ENCODE results near the gene GPR157. TPM values are rescaled to one million over a fixed set of nuclear protein-coding genes. Genes with fewer than 3 reads are reported as not detected.

The GPR157 gene
- total and polyA plus RNA-seq, 10 of the 15 experiments (the other 5 are each of a cell fraction or from before 2014, with no cell fraction given) = 0.66 to 15.9 (median 3.1) TPM

- no TSS peak for BruUV-seq (replicated peaks)
- peaks cover 19% of the 10 kb centered on the region for H3K4me1 ChIP-seq (ENCODE audit: control insufficient read depth, insufficient read depth, low read length)
- no peak overlapping the region for H3K4me3 ChIP-seq
- no peaks in the 10 kb centered on the region for H3K79me2 ChIP-seq (ENCODE audit: control insufficient read depth, insufficient read depth, low read length)
- no peaks in the 10 kb centered on the region for H3K27me3 ChIP-seq (replicated peaks in 1 of 2; ENCODE audit: control insufficient read depth in 2 of 2, insufficient read depth in 2 of 2, low read length in 1 of 2)
- H3K4me2 ChIP-seq (ENCODE audit: control insufficient read depth, insufficient read depth) = 0 out of 2 replicates have a peak overlapping the region, but pooled peaks have one; percentile 38
- RAD21 ChIA-PET (ENCODE audit: unreplicated experiment) = interaction anchor here (0.9 to 3.1 kb wide), 17 partner anchors 9 to 380 kb away, joined by 3 to 59 read pairs (median 6); partner anchors contain the start of gene GPR157
- no peak overlapping the region for H3K9ac ChIP-seq (ENCODE audit: control insufficient read depth, insufficient read depth, low read length)
- H3K27ac ChIP-seq (ENCODE audit: control insufficient read depth, insufficient read depth) = no peak overlapping the region
- H4K20me1 ChIP-seq (ENCODE audit: control insufficient read depth, insufficient read depth) = no peaks in the 10 kb centered on the region
- no peak overlapping the region for H2AFZ ChIP-seq (ENCODE audit: control insufficient read depth, low read depth, low read length)
- SMC1A ChIA-PET (ENCODE audit: uncharacterized antibody, unreplicated experiment) = interaction anchor here (1.0 to 3.9 kb wide), 18 partner anchors 10 to 171 kb away, joined by 3 to 43 read pairs (median 4); partner anchors contain the start of gene H6PD
- no peaks in the 10 kb centered on the region for H3K9me3 ChIP-seq (replicated peaks; ENCODE audit: control insufficient read depth, insufficient read depth, low read length)
- TF ChIP-seq ZBED1 (IDR thresholded peaks at IDR 0.05; ENCODE audit: borderline replicate concordance) (no peak), ZNF274 (IDR thresholded peaks at IDR 0.05; ENCODE audit: insufficient read depth, insufficient read length) (no peak), MXI1 (IDR thresholded peaks at IDR 0.05; ENCODE audit: low read depth, low read length) (no peak), ZNF622 (IDR thresholded peaks at IDR 0.05) (no peak), BRCA1 (IDR thresholded peaks at IDR 0.05; ENCODE audit: low read depth, low read length) (no peak), ZZZ3 (IDR thresholded peaks at IDR 0.05; ENCODE audit: control insufficient read depth, insufficient read length, low read depth) (no peak), NR2C2 (IDR thresholded peaks at IDR 0.05; ENCODE audit: borderline replicate concordance, control insufficient read depth, insufficient read length, low read depth) (no peak), NR2C1 (IDR thresholded peaks at IDR 0.05) (no peak), FOXM1 (IDR thresholded peaks at IDR 0.05; ENCODE audit: low read depth, low read length) (no peak), FOS (IDR thresholded peaks at IDR 0.05; ENCODE audit: borderline replicate concordance, extremely low read depth, insufficient read length) (no peak), NKRF (conservative IDR thresholded peaks at IDR 0.05) (no peak), RB1 (IDR thresholded peaks at IDR 0.05; ENCODE audit: borderline replicate concordance) (no peak), PAX5 (IDR thresholded peaks at IDR 0.05; ENCODE audit: borderline replicate concordance, low read depth, low read length) (no peak), BMI1 (IDR thresholded peaks at IDR 0.05; ENCODE audit: borderline replicate concordance) (no peak), USF1 (IDR thresholded peaks at IDR 0.05; ENCODE audit: borderline replicate concordance, extremely low read length, insufficient read depth, low read depth, low read length) (no peak), ELK1 (IDR thresholded peaks at IDR 0.05; ENCODE audit: low read depth, low read length) (no peak)
- TF ChIP-seq, protein P1, sequence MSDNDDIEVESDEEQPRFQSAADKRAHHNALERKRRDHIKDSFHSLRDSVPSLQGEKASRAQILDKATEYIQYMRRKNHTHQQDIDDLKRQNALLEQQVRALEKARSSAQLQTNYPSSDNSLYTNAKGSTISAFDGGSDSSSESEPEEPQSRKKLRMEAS (IDR thresholded peaks at IDR 0.05; ENCODE audit: low read depth, low read length) = no peak
- TF ChIP-seq, protein P2, sequence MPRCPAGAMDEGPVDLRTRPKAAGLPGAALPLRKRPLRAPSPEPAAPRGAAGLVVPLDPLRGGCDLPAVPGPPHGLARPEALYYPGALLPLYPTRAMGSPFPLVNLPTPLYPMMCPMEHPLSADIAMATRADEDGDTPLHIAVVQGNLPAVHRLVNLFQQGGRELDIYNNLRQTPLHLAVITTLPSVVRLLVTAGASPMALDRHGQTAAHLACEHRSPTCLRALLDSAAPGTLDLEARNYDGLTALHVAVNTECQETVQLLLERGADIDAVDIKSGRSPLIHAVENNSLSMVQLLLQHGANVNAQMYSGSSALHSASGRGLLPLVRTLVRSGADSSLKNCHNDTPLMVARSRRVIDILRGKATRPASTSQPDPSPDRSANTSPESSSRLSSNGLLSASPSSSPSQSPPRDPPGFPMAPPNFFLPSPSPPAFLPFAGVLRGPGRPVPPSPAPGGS (IDR thresholded peaks at IDR 0.05; ENCODE audit: borderline replicate concordance, insufficient read depth, low read depth, low read length, poor library complexity, severe bottlenecking) = no peak
- WGBS (ENCODE audit: insufficient coverage, insufficient replicate concordance, low lambda C conversion rate, missing lambda C conversion rate) = 77% methylated on average over 13 of the region's 13 CpGs
- no peaks in the 10 kb centered on the region for H3K36me3 ChIP-seq (ENCODE audit: control insufficient read depth in 2 of 2, insufficient read depth in 2 of 2, low read length in 1 of 2)
- intact Hi-C loops (cut with micrococcal nuclease; ENCODE audit: unreplicated experiment) = loop anchor here (2.0 to 5.0 kb wide), 2 partner anchors 131 to 175 kb away; no protein-coding TSS in a partner anchor
- FAIRE-seq (no peak), ATAC-seq (no peak), DNase-seq (ENCODE audit: low read depth, low spot score) (no peak)
- POLR2A ChIA-PET = interaction anchor here (0.5 to 1.4 kb wide), 3 partner anchors 26 to 148 kb away, joined by 3 to 4 read pairs (median 3); no protein-coding TSS in a partner anchor
- CTCF ChIA-PET = interaction anchor here (0.7 to 6.5 kb wide), 29 partner anchors 10 to 380 kb away, joined by 3 to 117 read pairs (median 6); partner anchors contain the start of gene GPR157
- in situ Hi-C loops (cut with MboI) = loop anchor here (5.0 kb wide), 1 partner anchor 86 kb away; no protein-coding TSS in a partner anchor
Observed at GRCh38 chr1:9111357-9111691, 17.6 kb downstream of the GPR157 start.
